Fibroblast of lung (primary cell): ENCODE data around the gene MACC1. TPM values are rescaled to one million over a fixed set of nuclear protein-coding genes. Genes with fewer than 3 reads are reported as not detected.

Experiments
- DNase-seq, 2 donors: peaks; one replicate each; pipeline versions ENCODE4 v3.0.0 to v3.0.0-alpha.2; 2010; ENCODE audit warnings: low read depth in 2 of 2
- H2AFZ ChIP-seq: 2 replicates; pipeline ENCODE4 v1.5.1; 2012; ENCODE audit warnings: low read length, control low read depth, inconsistent platforms
- H3K27ac ChIP-seq: 2 replicates; pipeline ENCODE4 v1.5.1; 2011; ENCODE audit warnings: low read length, control low read depth; ENCODE audit not compliant: insufficient read depth
- H3K27me3 ChIP-seq: 2 replicates; pipeline ENCODE4 v1.5.1; 2011; ENCODE audit warnings: mild to moderate bottlenecking, low read length; ENCODE audit not compliant: control insufficient read depth, insufficient read depth
- H3K36me3 ChIP-seq: 2 replicates; pipeline ENCODE4 v1.5.1; 2011; ENCODE audit warnings: low read length; ENCODE audit not compliant: control insufficient read depth, insufficient read depth
- H3K4me1 ChIP-seq: 2 replicates; pipeline ENCODE4 v1.5.1; 2011; ENCODE audit warnings: low read length; ENCODE audit not compliant: control insufficient read depth, insufficient read depth; ENCODE audit errors: extremely low read depth
- H3K4me2 ChIP-seq: 2 replicates; pipeline ENCODE4 v1.5.1; 2011; ENCODE audit warnings: low read length, control low read depth; ENCODE audit not compliant: insufficient read depth; ENCODE audit errors: extremely low read depth
- H3K4me3 ChIP-seq, 4 experiments: fragments of 200-600 bp in 1 of 4; sonication (generic) in 1 of 4; replicated peaks in 1 of 4; 2 replicates each; pipeline ENCODE4 v1.5.1; 2011 to 2016; ENCODE audit warnings: low read length in 4 of 4, low read depth in 3 of 4, mild to moderate bottlenecking in 3 of 4, control low read depth in 2 of 4, inconsistent platforms in 1 of 4, mixed read lengths in 1 of 4; ENCODE audit not compliant: insufficient read depth in 1 of 4; ENCODE audit errors: control extremely low read depth in 1 of 4
- H3K79me2 ChIP-seq: 2 replicates; pipeline ENCODE4 v1.5.1; 2012; ENCODE audit warnings: mild to moderate bottlenecking, low read length, inconsistent platforms; ENCODE audit not compliant: control insufficient read depth, insufficient read depth
- H3K9ac ChIP-seq: 2 replicates; pipeline ENCODE4 v1.5.1; 2011; ENCODE audit warnings: mild to moderate bottlenecking, low read length, control low read depth; ENCODE audit not compliant: insufficient read depth
- H3K9me3 ChIP-seq: 2 replicates; pipeline ENCODE4 v1.5.1; 2012; ENCODE audit warnings: low read depth, low read length; ENCODE audit not compliant: control insufficient read depth, insufficient read depth
- H4K20me1 ChIP-seq: 2 replicates; pipeline ENCODE4 v1.5.1; 2011; ENCODE audit warnings: low read length; ENCODE audit not compliant: control insufficient read depth, insufficient read depth; ENCODE audit errors: extremely low read depth
- EZH2 ChIP-seq: IDR thresholded peaks from 2 replicates; pipeline ENCODE4 v1.5.1; 2012; ENCODE audit warnings: low read length, control low read depth, mild to moderate bottlenecking; ENCODE audit errors: missing control alignments
- polyA plus RNA-seq, 2 donors: library from polyadenylated mRNA; depleted of rRNA in 1 of 2; stranded (reverse) in 1 of 2; unstranded in 1 of 2; fragments of >200 nt; gene quantifications; 2 replicates each; pipeline ENCODE4 v1.2.1, GENCODE V29; 2011 to 2012; ENCODE audit warnings: missing spikeins in 1 of 2
- total RNA-seq: library from RNA; depleted of rRNA; stranded (reverse); fragments of >200 nt; gene quantifications from 2 replicates; pipeline ENCODE4 v1.2.1, GENCODE V29; 2014
- TF ChIP-seq, protein P1 (sequence below), 2 donors: IDR thresholded peaks in 1 of 2; conservative IDR thresholded peaks in 1 of 2; 1 replicate in 1 of 2; 2 replicates in 1 of 2; pipeline ENCODE4 v1.5.1; 2011 to 2012; ENCODE audit warnings: low read length in 2 of 2, control low read depth in 1 of 2, inconsistent platforms in 1 of 2, low read depth in 1 of 2, mild to moderate bottlenecking in 1 of 2

Gene MACC1
- total and polyA plus RNA-seq, 2 donors (not counting 1 experiment from before 2014, with no cell fraction given), result under 0.01 to 0.33 TPM

DNA sequence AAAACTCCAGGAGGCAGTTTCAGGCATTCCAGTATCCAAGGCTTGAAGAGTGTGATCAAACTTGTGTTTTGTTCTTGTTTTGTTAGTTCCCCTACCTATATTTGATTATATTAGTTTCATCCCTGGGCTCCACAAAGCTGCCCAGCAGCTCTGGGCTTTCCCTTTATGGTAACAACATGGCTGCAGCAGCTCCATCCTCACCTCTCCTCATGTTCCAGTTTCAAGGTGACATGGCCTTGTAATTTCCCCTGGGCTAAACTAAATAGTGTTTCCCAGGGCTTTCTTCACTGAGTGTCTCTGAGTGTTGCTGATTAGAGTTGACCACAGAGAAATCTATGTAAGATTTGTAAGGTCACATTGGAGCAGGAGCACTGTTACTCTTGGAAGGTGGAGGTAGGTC, 83.4 kb downstream of the MACC1 start:
- Histone ChIP-seq H3K9me3 (no peaks in the 10 kb centered on the region), H3K27me3 (no peaks in the 10 kb centered on the region), H3K4me2 (no peak overlapping the region), H3K4me1 (no peaks in the 10 kb centered on the region), H3K36me3 (no peaks in the 10 kb centered on the region), H3K9ac (no peak overlapping the region), H3K4me3 (no peak overlapping the region), H2AFZ (no peak overlapping the region), H4K20me1 (no peaks in the 10 kb centered on the region), H3K27ac (no peak overlapping the region), H3K79me2 (no peaks in the 10 kb centered on the region)
- DNase-seq, result no peak
- TF ChIP-seq, protein P1, sequence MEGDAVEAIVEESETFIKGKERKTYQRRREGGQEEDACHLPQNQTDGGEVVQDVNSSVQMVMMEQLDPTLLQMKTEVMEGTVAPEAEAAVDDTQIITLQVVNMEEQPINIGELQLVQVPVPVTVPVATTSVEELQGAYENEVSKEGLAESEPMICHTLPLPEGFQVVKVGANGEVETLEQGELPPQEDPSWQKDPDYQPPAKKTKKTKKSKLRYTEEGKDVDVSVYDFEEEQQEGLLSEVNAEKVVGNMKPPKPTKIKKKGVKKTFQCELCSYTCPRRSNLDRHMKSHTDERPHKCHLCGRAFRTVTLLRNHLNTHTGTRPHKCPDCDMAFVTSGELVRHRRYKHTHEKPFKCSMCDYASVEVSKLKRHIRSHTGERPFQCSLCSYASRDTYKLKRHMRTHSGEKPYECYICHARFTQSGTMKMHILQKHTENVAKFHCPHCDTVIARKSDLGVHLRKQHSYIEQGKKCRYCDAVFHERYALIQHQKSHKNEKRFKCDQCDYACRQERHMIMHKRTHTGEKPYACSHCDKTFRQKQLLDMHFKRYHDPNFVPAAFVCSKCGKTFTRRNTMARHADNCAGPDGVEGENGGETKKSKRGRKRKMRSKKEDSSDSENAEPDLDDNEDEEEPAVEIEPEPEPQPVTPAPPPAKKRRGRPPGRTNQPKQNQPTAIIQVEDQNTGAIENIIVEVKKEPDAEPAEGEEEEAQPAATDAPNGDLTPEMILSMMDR (conservative IDR thresholded peaks at IDR 0.05 in 1 of 2, IDR thresholded peaks at IDR 0.05 in 1 of 2; ENCODE audit: low read depth in 1 of 2, low read length in 2 of 2), result no peak
- no peak for TF ChIP-seq EZH2

DNA sequence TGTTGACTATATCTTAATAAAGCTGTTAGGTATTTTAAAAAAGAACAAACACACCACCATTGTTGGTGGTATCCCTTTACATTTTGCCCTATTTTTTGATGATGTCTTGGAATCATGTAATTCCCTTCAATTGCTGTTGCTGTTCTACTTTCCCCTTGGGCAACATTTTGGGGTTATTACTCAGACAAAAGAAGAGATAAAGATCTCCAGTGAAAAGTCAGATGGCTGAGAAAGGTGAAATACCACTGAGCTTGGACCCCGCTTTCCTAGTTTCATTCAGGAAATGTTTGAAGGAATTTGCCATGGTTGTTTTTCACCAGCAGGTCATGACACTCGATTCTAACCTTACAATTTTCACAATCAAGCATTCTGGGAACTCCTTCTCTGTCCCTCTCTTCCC, 84.6 kb downstream of the MACC1 start:
- H3K4me1 ChIP-seq, result no peaks in the 10 kb centered on the region
- H3K36me3 ChIP-seq, result no peaks in the 10 kb centered on the region
- H3K4me3 ChIP-seq, result no peak overlapping the region
- no peak for TF ChIP-seq EZH2
- TF ChIP-seq, protein P1 (conservative IDR thresholded peaks at IDR 0.05 in 1 of 2, IDR thresholded peaks at IDR 0.05 in 1 of 2; ENCODE audit: low read depth in 1 of 2, low read length in 2 of 2), result no peak
- no peaks in the 10 kb centered on the region for H3K27me3 ChIP-seq
- no peaks in the 10 kb centered on the region for H3K79me2 ChIP-seq
- no peaks in the 10 kb centered on the region for H4K20me1 ChIP-seq
- H3K4me2 ChIP-seq, result no peak overlapping the region
- no peak for DNase-seq
- no peaks in the 10 kb centered on the region for H3K9me3 ChIP-seq
- H2AFZ ChIP-seq, result no peak overlapping the region
- no peak overlapping the region for H3K9ac ChIP-seq
- H3K27ac ChIP-seq, result no peak overlapping the region

DNA sequence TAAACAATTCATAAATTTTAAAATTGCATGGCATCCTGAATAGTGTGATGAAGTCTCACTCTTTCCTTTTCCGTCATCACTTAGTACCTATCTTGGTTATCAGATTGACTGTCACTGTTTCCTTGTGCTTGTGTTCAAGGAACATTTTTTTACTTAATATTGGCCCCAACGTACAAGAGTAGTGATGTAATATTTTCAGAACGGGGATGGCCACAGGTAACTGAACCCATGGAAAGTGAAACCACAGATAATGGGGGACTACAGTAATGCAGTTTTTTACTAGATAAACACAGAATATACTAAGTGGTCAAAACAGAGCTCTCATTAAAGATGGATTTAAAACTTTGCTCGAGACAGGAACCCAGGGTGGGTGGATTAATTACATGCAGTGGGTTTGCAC, 85.4 kb downstream of the MACC1 start:
- Histone ChIP-seq H4K20me1 (no peaks in the 10 kb centered on the region), H3K27ac (no peak overlapping the region), H3K4me1 (no peaks in the 10 kb centered on the region), H3K4me3 (no peak overlapping the region), H3K79me2 (no peaks in the 10 kb centered on the region), H3K36me3 (no peaks in the 10 kb centered on the region), H2AFZ (no peak overlapping the region), H3K4me2 (no peak overlapping the region), H3K9ac (no peak overlapping the region), H3K27me3 (no peaks in the 10 kb centered on the region), H3K9me3 (no peaks in the 10 kb centered on the region)
- TF ChIP-seq EZH2, result no peak
- TF ChIP-seq, protein P1 (conservative IDR thresholded peaks at IDR 0.05 in 1 of 2, IDR thresholded peaks at IDR 0.05 in 1 of 2; ENCODE audit: low read depth in 1 of 2, low read length in 2 of 2), result no peak
- no peak for DNase-seq
